Measurements from ENCODE around the gene ELMO1.

DNA sequence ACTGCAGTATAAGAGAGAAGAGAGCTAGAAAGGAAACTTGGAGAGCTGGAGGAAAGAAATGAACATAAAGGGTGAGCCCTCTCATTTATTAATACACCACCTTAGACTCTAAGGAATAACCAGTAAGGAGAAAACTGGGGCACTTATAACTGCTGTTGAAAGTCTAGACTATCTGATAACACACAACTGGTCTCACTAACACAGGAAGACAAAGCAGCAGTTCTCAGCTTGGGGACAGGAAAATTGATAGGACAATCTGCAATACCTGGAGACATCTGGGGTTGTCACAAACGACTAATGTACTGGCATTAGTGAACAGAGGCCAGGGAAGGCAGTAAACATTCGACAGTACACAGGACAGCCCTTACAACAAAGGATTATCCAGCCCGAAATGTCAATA lies 6.8 kb downstream of the ELMO1 start:
- TF ChIP-seq, protein P1, sequence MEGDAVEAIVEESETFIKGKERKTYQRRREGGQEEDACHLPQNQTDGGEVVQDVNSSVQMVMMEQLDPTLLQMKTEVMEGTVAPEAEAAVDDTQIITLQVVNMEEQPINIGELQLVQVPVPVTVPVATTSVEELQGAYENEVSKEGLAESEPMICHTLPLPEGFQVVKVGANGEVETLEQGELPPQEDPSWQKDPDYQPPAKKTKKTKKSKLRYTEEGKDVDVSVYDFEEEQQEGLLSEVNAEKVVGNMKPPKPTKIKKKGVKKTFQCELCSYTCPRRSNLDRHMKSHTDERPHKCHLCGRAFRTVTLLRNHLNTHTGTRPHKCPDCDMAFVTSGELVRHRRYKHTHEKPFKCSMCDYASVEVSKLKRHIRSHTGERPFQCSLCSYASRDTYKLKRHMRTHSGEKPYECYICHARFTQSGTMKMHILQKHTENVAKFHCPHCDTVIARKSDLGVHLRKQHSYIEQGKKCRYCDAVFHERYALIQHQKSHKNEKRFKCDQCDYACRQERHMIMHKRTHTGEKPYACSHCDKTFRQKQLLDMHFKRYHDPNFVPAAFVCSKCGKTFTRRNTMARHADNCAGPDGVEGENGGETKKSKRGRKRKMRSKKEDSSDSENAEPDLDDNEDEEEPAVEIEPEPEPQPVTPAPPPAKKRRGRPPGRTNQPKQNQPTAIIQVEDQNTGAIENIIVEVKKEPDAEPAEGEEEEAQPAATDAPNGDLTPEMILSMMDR (conservative IDR thresholded peaks at IDR 0.05; ENCODE audit: low read depth in 2 of 2), result no peak
- TF ChIP-seq POLR2AphosphoS5 (IDR thresholded peaks at IDR 0.05; ENCODE audit: low read depth), result no peak
- TF ChIP-seq EZH2 (IDR thresholded peaks at IDR 0.05; ENCODE audit: low read depth, unreplicated experiment), result no peak
- TF ChIP-seq, protein P2, sequence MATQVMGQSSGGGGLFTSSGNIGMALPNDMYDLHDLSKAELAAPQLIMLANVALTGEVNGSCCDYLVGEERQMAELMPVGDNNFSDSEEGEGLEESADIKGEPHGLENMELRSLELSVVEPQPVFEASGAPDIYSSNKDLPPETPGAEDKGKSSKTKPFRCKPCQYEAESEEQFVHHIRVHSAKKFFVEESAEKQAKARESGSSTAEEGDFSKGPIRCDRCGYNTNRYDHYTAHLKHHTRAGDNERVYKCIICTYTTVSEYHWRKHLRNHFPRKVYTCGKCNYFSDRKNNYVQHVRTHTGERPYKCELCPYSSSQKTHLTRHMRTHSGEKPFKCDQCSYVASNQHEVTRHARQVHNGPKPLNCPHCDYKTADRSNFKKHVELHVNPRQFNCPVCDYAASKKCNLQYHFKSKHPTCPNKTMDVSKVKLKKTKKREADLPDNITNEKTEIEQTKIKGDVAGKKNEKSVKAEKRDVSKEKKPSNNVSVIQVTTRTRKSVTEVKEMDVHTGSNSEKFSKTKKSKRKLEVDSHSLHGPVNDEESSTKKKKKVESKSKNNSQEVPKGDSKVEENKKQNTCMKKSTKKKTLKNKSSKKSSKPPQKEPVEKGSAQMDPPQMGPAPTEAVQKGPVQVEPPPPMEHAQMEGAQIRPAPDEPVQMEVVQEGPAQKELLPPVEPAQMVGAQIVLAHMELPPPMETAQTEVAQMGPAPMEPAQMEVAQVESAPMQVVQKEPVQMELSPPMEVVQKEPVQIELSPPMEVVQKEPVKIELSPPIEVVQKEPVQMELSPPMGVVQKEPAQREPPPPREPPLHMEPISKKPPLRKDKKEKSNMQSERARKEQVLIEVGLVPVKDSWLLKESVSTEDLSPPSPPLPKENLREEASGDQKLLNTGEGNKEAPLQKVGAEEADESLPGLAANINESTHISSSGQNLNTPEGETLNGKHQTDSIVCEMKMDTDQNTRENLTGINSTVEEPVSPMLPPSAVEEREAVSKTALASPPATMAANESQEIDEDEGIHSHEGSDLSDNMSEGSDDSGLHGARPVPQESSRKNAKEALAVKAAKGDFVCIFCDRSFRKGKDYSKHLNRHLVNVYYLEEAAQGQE (IDR thresholded peaks at IDR 0.05; ENCODE audit: unreplicated experiment), result no peak
- TF ChIP-seq CREB1 (CRISPR knock-in tag; IDR thresholded peaks at IDR 0.05; ENCODE audit: low read depth), result no peak
- TF ChIP-seq EZH2phosphoT487 (IDR thresholded peaks at IDR 0.05; ENCODE audit: unreplicated experiment), result no peak

All from GM23338 (cell line).